Measurements from ENCODE around the gene DGKB.

GRCh38 chr7:14115701-14116100 is 786.9 kb downstream of the DGKB start:
- TF ChIP-seq CTCF (IDR thresholded peaks at IDR 0.05) = no peak
- TF ChIP-seq POLR2A (IDR thresholded peaks at IDR 0.05) = no peak

Data from body of pancreas (tissue), 4 donors.